Mesenchymal stem cell (in vitro differentiated cells and primary cell): ENCODE measurements around the gene MAP3K15.
"Not testable (repeated sequence)": the region's sequence is repeated elsewhere in the genome, so short reads cannot be mapped to it uniquely, and the experiment has no call there.

ENCODE experiments used
- DNase-seq: peaks from one replicate; pipeline ENCODE4 v3.0.0-alpha.2; 2013
- H2AFZ ChIP-seq: one replicate; pipeline ENCODE4 v1.6.1; 2013; ENCODE audit warnings: low read depth, mild to moderate bottlenecking, control low read depth, inconsistent platforms, low read length, moderate library complexity
- H2AK5ac ChIP-seq: 2 replicates; pipeline ENCODE4 v1.6.1; 2013; ENCODE audit warnings: low read length, moderate library complexity, mild to moderate bottlenecking, inconsistent platforms; ENCODE audit not compliant: severe bottlenecking
- H2BK120ac ChIP-seq: one replicate; pipeline ENCODE4 v1.6.1; 2013; ENCODE audit warnings: low read depth, mild to moderate bottlenecking, inconsistent platforms, low read length, moderate library complexity
- H2BK12ac ChIP-seq, 2 experiments: one replicate each; pipeline ENCODE4 v1.6.1; 2013; ENCODE audit warnings: inconsistent platforms in 2 of 2, low read length in 2 of 2, mild to moderate bottlenecking in 2 of 2, moderate library complexity in 2 of 2, control low read depth in 1 of 2
- H2BK15ac ChIP-seq: one replicate; pipeline ENCODE4 v1.6.1; 2013; ENCODE audit warnings: mild to moderate bottlenecking, low read depth, inconsistent platforms; ENCODE audit not compliant: poor library complexity, severe bottlenecking
- H2BK5ac ChIP-seq: 2 replicates; pipeline ENCODE4 v1.6.1; 2013; ENCODE audit warnings: low read depth, mild to moderate bottlenecking, low read length, control low read depth, inconsistent platforms; ENCODE audit not compliant: poor library complexity, severe bottlenecking
- H3K14ac ChIP-seq, 2 experiments: one replicate each; pipeline ENCODE4 v1.6.1; 2013; ENCODE audit warnings: inconsistent platforms in 2 of 2, low read length in 2 of 2, control low read depth in 1 of 2, mild to moderate bottlenecking in 1 of 2, moderate library complexity in 1 of 2
- H3K18ac ChIP-seq, 2 experiments: one replicate each; pipeline ENCODE4 v1.6.1; 2013; ENCODE audit warnings: inconsistent platforms in 2 of 2, low read length in 2 of 2, control low read depth in 1 of 2, low read depth in 1 of 2, mild to moderate bottlenecking in 1 of 2
- H3K23ac ChIP-seq, 2 experiments: one replicate each; pipeline ENCODE4 v1.6.1; 2013; ENCODE audit warnings: inconsistent platforms in 2 of 2, low read length in 2 of 2, mild to moderate bottlenecking in 2 of 2, moderate library complexity in 2 of 2, control low read depth in 1 of 2
- H3K27ac ChIP-seq: 2 replicates; pipeline ENCODE4 v1.5.1; 2013; ENCODE audit warnings: mild to moderate bottlenecking, moderate library complexity, low read length, control low read depth, inconsistent platforms; ENCODE audit not compliant: poor library complexity, severe bottlenecking
- H3K27me3 ChIP-seq, 2 experiments: 2 replicates each; pipeline versions ENCODE4 v1.6.1 to v1.7.0; 2013; ENCODE audit warnings: low read length in 2 of 2, mild to moderate bottlenecking in 2 of 2, moderate library complexity in 2 of 2, control low read depth in 1 of 2, inconsistent platforms in 1 of 2; ENCODE audit not compliant: control insufficient read depth in 1 of 2, insufficient read depth in 1 of 2
- H3K36me3 ChIP-seq, 2 experiments: 2 replicates each; pipeline versions ENCODE4 v1.6.1 to v1.7.0; 2013; ENCODE audit warnings: low read length in 2 of 2, control low read depth in 1 of 2, inconsistent platforms in 1 of 2, low read depth in 1 of 2, mild to moderate bottlenecking in 1 of 2; ENCODE audit not compliant: insufficient read depth in 2 of 2, control insufficient read depth in 1 of 2
- H3K4ac ChIP-seq, 2 experiments: one replicate each; pipeline ENCODE4 v1.6.1; 2013; ENCODE audit warnings: inconsistent platforms in 2 of 2, low read length in 2 of 2, mild to moderate bottlenecking in 2 of 2, moderate library complexity in 2 of 2, control low read depth in 1 of 2, low read depth in 1 of 2
- H3K4me1 ChIP-seq: 2 replicates; pipeline ENCODE4 v1.6.1; 2013; ENCODE audit warnings: low read depth, low read length, control low read depth; ENCODE audit not compliant: control insufficient read depth, insufficient read depth
- H3K4me2 ChIP-seq: 2 replicates; pipeline ENCODE4 v1.6.1; 2013; ENCODE audit warnings: low read length, mild to moderate bottlenecking, inconsistent platforms; ENCODE audit not compliant: poor library complexity, severe bottlenecking
- H3K4me3 ChIP-seq, 2 experiments: 2 replicates each; pipeline versions ENCODE4 v1.5.1 to v1.7.0; 2013; ENCODE audit warnings: low read length in 2 of 2, mild to moderate bottlenecking in 2 of 2, control low read depth in 1 of 2, low read depth in 1 of 2; ENCODE audit not compliant: insufficient read depth in 1 of 2
- H3K79me1 ChIP-seq: replicated peaks from 2 replicates; pipeline ENCODE4 v1.6.1; 2013; ENCODE audit warnings: mild to moderate bottlenecking, control low read depth, low read length, inconsistent platforms; ENCODE audit not compliant: poor library complexity, severe bottlenecking
- H3K9ac ChIP-seq: 2 replicates; pipeline ENCODE4 v1.7.0; 2013; ENCODE audit warnings: mild to moderate bottlenecking, low read length, moderate library complexity
- H3K9me3 ChIP-seq: 2 replicates; pipeline ENCODE4 v1.7.0; 2013; ENCODE audit warnings: mild to moderate bottlenecking, low read length; ENCODE audit not compliant: control insufficient read depth
- H4K8ac ChIP-seq: one replicate; pipeline ENCODE4 v1.6.1; 2013; ENCODE audit warnings: inconsistent platforms, mild to moderate bottlenecking, low read length, moderate library complexity
- H4K91ac ChIP-seq: one replicate; pipeline ENCODE4 v1.6.1; 2013; ENCODE audit warnings: mild to moderate bottlenecking, low read length, inconsistent platforms
- WGBS: methylation state at CpG from one replicate; pipeline ENCODE4 v1.1.7; 2013; ENCODE audit warnings: mixed read lengths; 5-methylcytosine and 5-hydroxymethylcytosine counted together

The MAP3K15 gene

DNA sequence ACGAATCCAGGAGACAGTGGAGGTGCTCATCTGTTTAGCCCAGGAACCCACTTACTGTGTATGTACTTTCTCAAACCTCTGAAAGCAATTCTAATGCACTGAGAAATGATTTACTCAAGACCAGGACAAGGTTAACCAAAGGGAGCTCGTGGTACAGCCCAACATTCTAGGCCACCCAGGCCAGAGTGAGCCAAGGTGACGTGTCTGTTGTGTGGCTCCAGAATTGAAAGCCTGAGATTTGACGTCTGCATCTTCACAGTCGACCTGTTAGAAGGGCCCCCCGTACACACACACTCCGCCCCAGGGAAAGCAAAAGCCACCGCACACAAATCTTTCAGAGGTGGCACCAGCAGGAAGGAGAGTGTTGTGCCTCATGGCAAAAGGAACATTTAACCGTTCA, 2.3 kb downstream of the MAP3K15 start:
- Histone ChIP-seq H3K4me1 (peaks cover 4% of the 10 kb centered on the region), H3K18ac (no peak overlapping the region), H2AFZ (no peak overlapping the region), H3K36me3 (no peaks in the 10 kb centered on the region), H3K27me3 (peaks cover 10 to 27% of the 10 kb centered on the region in 2 experiments), H2BK12ac (no peak overlapping the region), H2BK5ac (no peak overlapping the region), H3K23ac (no peak overlapping the region), H3K79me1 (no peaks in the 10 kb centered on the region), H3K9ac (no peak overlapping the region), H3K14ac (no peak overlapping the region), H2BK120ac (no peak overlapping the region), H2AK5ac (no peak overlapping the region), H3K9me3 (peaks cover 12% of the 10 kb centered on the region), H4K8ac (no peak overlapping the region), H3K4me3 (no peak overlapping the region), H3K27ac (no peak overlapping the region), H3K4ac (no peak overlapping the region), H3K4me2 (no peak overlapping the region), H2BK15ac (no peak overlapping the region), H4K91ac (no peak overlapping the region)
- WGBS: 74% methylated on average over 8 of the region's 9 CpGs
- DNase-seq: no peak

DNA sequence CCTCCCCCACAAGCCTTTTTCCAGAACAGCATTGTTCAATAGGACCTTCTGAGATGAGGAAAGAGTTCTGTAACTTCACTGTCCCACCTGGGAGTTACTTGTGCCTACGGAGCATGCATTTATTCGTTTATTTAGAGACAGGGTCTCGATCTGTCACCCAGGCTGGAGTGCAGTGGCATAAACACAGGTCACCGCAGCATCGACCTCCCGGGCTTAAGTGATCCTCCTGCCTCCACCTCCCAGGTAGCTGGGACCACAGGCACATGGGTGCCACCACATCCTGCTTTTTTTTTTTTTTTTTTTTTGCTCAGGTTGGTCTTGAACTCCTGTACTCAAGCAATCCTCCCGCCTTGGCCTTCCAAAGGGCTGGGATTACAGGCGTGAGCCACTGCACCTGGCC, 2.9 kb downstream of the MAP3K15 start:
- Histone ChIP-seq H3K9me3 (peaks cover 6% of the 10 kb centered on the region), H3K23ac (no peak overlapping the region), H3K27ac (no peak overlapping the region), H4K91ac (no peak overlapping the region), H3K79me1 (no peaks in the 10 kb centered on the region), H3K4ac (no peak overlapping the region), H3K14ac (no peak overlapping the region), H2BK12ac (no peak overlapping the region), H3K27me3 (peaks cover 10 to 21% of the 10 kb centered on the region in 2 experiments), H2BK15ac (no peak overlapping the region), H2AK5ac (no peak overlapping the region), H2BK5ac (no peak overlapping the region), H3K18ac (no peak overlapping the region), H3K4me3 (no peak overlapping the region), H2BK120ac (no peak overlapping the region), H4K8ac (no peak overlapping the region), H3K4me2 (no peak overlapping the region), H2AFZ (no peak overlapping the region), H3K36me3 (no peaks in the 10 kb centered on the region), H3K4me1 (peaks cover 4% of the 10 kb centered on the region), H3K9ac (no peak overlapping the region)
- DNase-seq: no peak
- WGBS: 92% methylated on average over 8 of the region's 8 CpGs

DNA sequence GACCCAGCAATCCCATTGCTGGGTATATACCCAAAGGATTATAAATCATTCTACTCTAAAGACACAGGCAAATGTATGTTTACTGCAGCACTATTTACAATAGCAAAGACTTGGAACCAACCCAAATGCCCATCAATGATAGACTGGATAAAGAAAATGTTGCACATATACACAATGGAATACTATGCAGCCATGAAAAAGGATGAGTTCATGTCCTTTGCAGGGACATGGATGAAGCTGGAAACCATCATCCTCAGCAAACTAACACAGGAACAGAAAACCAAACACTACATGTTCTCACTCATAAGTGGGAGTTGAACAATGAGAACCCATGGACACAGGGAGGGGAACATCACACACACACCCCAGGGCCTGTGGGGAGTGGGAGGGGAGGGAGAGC, 3.5 kb downstream of the MAP3K15 start:
- not testable (repeated sequence) for H2AFZ ChIP-seq, H2AK5ac ChIP-seq, H3K4me1 ChIP-seq, H3K36me3 ChIP-seq, H3K79me1 ChIP-seq, H3K27ac ChIP-seq, H4K91ac ChIP-seq, H3K14ac ChIP-seq, H2BK12ac ChIP-seq, H3K9me3 ChIP-seq, H3K4me2 ChIP-seq, H3K9ac ChIP-seq, H2BK15ac ChIP-seq, DNase-seq, H2BK5ac ChIP-seq, H3K23ac ChIP-seq, H3K18ac ChIP-seq, H2BK120ac ChIP-seq, H3K4me3 ChIP-seq, H3K4ac ChIP-seq, H4K8ac ChIP-seq
- peaks cover 10 to 18% of the 10 kb centered on the region in 2 experiments for H3K27me3 ChIP-seq

DNA sequence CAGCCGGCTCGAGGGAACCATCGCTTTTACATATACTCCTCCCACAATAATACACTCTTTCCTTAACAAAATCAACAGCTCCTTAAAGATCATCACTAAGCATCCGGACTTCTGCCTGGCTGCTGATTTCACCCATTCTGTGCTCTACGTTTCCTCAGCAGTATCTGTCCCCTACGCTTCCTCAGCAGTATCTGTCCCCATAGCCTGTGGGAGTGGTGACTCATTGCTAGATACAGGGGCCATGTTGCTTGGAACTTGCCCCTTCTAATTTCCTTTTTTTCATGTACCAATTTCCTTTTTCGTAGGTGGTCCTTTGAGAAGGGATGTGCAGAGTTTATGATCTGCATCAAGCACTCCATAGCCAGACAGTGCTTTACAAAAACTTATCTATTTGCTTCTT, 18.6 kb downstream of the MAP3K15 start:
- Histone ChIP-seq H2AFZ (no peak overlapping the region), H2BK5ac (no peak overlapping the region), H3K18ac (no peak overlapping the region), H3K23ac (no peak overlapping the region), H3K79me1 (no peaks in the 10 kb centered on the region), H2BK120ac (no peak overlapping the region), H2BK12ac (no peak overlapping the region), H3K4me3 (no peak overlapping the region), H3K14ac (no peak overlapping the region), H3K36me3 (no peaks in the 10 kb centered on the region), H3K9ac (no peak overlapping the region), H2AK5ac (no peak overlapping the region), H3K4me1 (no peaks in the 10 kb centered on the region), H3K27me3 (peaks cover 0 to 14% of the 10 kb centered on the region in 2 experiments), H3K4me2 (no peak overlapping the region), H4K8ac (no peak overlapping the region), H3K9me3 (no peaks in the 10 kb centered on the region), H3K4ac (no peak overlapping the region), H4K91ac (no peak overlapping the region), H3K27ac (no peak overlapping the region), H2BK15ac (no peak overlapping the region)
- 100% methylated on average over 4 of the region's 7 CpGs for WGBS
- no peak for DNase-seq
